Medulla oblongata (tissue), 1 donor: ENCODE measurements around the gene FAM124A.

Experiments
- DNase-seq: peaks from one replicate; pipeline ENCODE4 v3.0.0-alpha.2; 2015; ENCODE audit errors: extremely low spot score

Gene FAM124A

GRCh38 chr13:51243227-51243626 lies 21.0 kb downstream of the FAM124A start:
- no peak for DNase-seq

- DNase-seq, result no peak
Observed at GRCh38 chr13:51243832-51244231, 21.6 kb downstream of the FAM124A start.

- DNase-seq, result no peak
Observed at GRCh38 chr13:51244637-51245405, 22.6 kb downstream of the FAM124A start.

- no peak for DNase-seq
Observed at GRCh38 chr13:51245583-51245982, 23.4 kb downstream of the FAM124A start.

GRCh38 chr13:51246025-51246417 lies 23.8 kb downstream of the FAM124A start:
- DNase-seq, result peak; percentile 63

GRCh38 chr13:51246418-51247277 lies 24.4 kb downstream of the FAM124A start:
- peak; percentile 96 for DNase-seq

GRCh38 chr13:51249255-51249654 lies 27.1 kb downstream of the FAM124A start:
- no peak for DNase-seq

- peak; percentile 70 for DNase-seq
Observed at GRCh38 chr13:51249770-51250741, 27.9 kb downstream of the FAM124A start.

- DNase-seq, result no peak
Observed at GRCh38 chr13:51251480-51251879, 29.3 kb downstream of the FAM124A start.

- DNase-seq, result no peak
Observed at GRCh38 chr13:51252954-51253532, 30.8 kb downstream of the FAM124A start.

GRCh38 chr13:51255556-51255955 lies 33.4 kb downstream of the FAM124A start:
- DNase-seq, result no peak

- DNase-seq, result no peak
Observed at GRCh38 chr13:51257187-51257586, 35.0 kb downstream of the FAM124A start.

GRCh38 chr13:51258612-51259548 lies 36.7 kb downstream of the FAM124A start:
- DNase-seq, result peak; percentile 58

- DNase-seq, result no peak
Observed at GRCh38 chr13:51260154-51260553, 38.0 kb downstream of the FAM124A start.

- no peak for DNase-seq
Observed at GRCh38 chr13:51261610-51262249, 39.5 kb downstream of the FAM124A start.

GRCh38 chr13:51262501-51263211 lies 40.5 kb downstream of the FAM124A start:
- no peak for DNase-seq

- DNase-seq, result no peak
Observed at GRCh38 chr13:51266642-51267041, 44.4 kb downstream of the FAM124A start.

GRCh38 chr13:51267622-51268021 lies 45.4 kb downstream of the FAM124A start:
- no peak for DNase-seq

- no peak for DNase-seq
Observed at GRCh38 chr13:51269039-51269438, 46.8 kb downstream of the FAM124A start.
